IMR-90 (cell line): Measurements from ENCODE around the gene GJA4. TPM values are rescaled to one million over a fixed set of nuclear protein-coding genes. Genes with fewer than 3 reads are reported as not detected.

Source experiments
- ATAC-seq: fragments of 200-7000 bp; cut with Tn5 transposase; 2 replicates; pipeline ENCODE4 v1.9.1; 2020; ENCODE audit warnings: low read depth, mild to moderate bottlenecking, moderate library complexity
- BruUV-seq: library from RNA; stranded (reverse); fragments of 400-500 nt; replicated peaks from 2 replicates; lab custom pipeline; 2021; lab: Mats Ljungman, UMichigan
- CTCF ChIA-PET: fragments of 300-600 bp; formaldehyde crosslinking; extraction: SDS; loops from one replicate; lab custom pipeline; 2021; ENCODE audit warnings: antibody characterized with exemption; lab: Yijun Ruan, JAX
- POLR2A ChIA-PET: fragments of 300-600 bp; sonication (Branson Sonifier 250); formaldehyde crosslinking; loops from one replicate; lab custom pipeline; 2022; ENCODE audit warnings: antibody characterized with exemption; ENCODE audit not compliant: unreplicated experiment; lab: Charles Lee
- DNase-seq: peaks from one replicate; pipeline ENCODE4 v3.0.0; 2013
- H2AFZ ChIP-seq: replicated peaks from 2 replicates; pipeline ENCODE3; 2013; ENCODE audit warnings: low read length, mild to moderate bottlenecking; ENCODE audit not compliant: poor library complexity
- H2AK5ac ChIP-seq: 2 replicates; pipeline ENCODE4 v1.6.1; 2013; ENCODE audit warnings: low read depth, low read length, inconsistent platforms
- H2AK9ac ChIP-seq: replicated peaks from 2 replicates; pipeline ENCODE3; 2013; ENCODE audit warnings: mild to moderate bottlenecking, low read depth, low read length, moderate library complexity; ENCODE audit not compliant: poor library complexity
- H2BK120ac ChIP-seq: 2 replicates; pipeline ENCODE4 v1.6.1; 2013; ENCODE audit warnings: low read depth, low read length, inconsistent platforms
- H2BK15ac ChIP-seq: 3 replicates; pipeline ENCODE4 v1.6.1; 2013; ENCODE audit warnings: low read depth, low read length, inconsistent platforms
- H2BK20ac ChIP-seq: 2 replicates; pipeline ENCODE4 v1.6.1; 2013; ENCODE audit warnings: low read depth, mild to moderate bottlenecking, inconsistent platforms, low read length, moderate library complexity
- H2BK5ac ChIP-seq: 2 replicates; pipeline ENCODE4 v1.6.1; 2013; ENCODE audit warnings: mild to moderate bottlenecking, low read depth, low read length, inconsistent platforms; ENCODE audit not compliant: poor library complexity, severe bottlenecking
- H3K14ac ChIP-seq: replicated peaks from 2 replicates; pipeline ENCODE4 v1.6.1; 2013; ENCODE audit warnings: low read depth, low read length, inconsistent platforms
- H3K18ac ChIP-seq: 2 replicates; pipeline ENCODE4 v1.6.1; 2013; ENCODE audit warnings: low read depth, low read length, control low read depth
- H3K23ac ChIP-seq: 2 replicates; pipeline ENCODE4 v1.6.1; 2013; ENCODE audit warnings: low read depth, low read length, inconsistent platforms
- H3K27ac ChIP-seq: 2 replicates; pipeline ENCODE4 v1.5.1; 2013; ENCODE audit warnings: mild to moderate bottlenecking, control low read depth, low read length; ENCODE audit not compliant: insufficient read depth
- H3K27me3 ChIP-seq: 2 replicates; pipeline ENCODE4 v1.6.1; 2013; ENCODE audit warnings: low read length; ENCODE audit not compliant: control insufficient read depth, insufficient read depth
- H3K36me3 ChIP-seq: 2 replicates; pipeline ENCODE4 v1.6.1; 2013; ENCODE audit warnings: low read length, mixed read lengths; ENCODE audit not compliant: control insufficient read depth, insufficient read depth
- H3K4ac ChIP-seq: 2 replicates; pipeline ENCODE4 v1.6.1; 2013; ENCODE audit warnings: low read depth, low read length, inconsistent platforms
- H3K4me1 ChIP-seq: 2 replicates; pipeline ENCODE4 v1.6.1; 2013; ENCODE audit warnings: low read length, mixed read lengths; ENCODE audit not compliant: control insufficient read depth, insufficient read depth
- H3K4me2 ChIP-seq: 2 replicates; pipeline ENCODE4 v1.6.1; 2013; ENCODE audit warnings: low read depth, mild to moderate bottlenecking, control low read depth, low read length, moderate library complexity
- H3K4me3 ChIP-seq: 2 replicates; pipeline ENCODE4 v1.5.1; 2013; ENCODE audit warnings: low read depth, mild to moderate bottlenecking, control low read depth, low read length, moderate library complexity; ENCODE audit not compliant: insufficient read depth
- H3K56ac ChIP-seq: 2 replicates; pipeline ENCODE4 v1.6.1; 2013; ENCODE audit warnings: low read length, inconsistent platforms; ENCODE audit not compliant: insufficient read depth; ENCODE audit errors: extremely low read depth
- H3K79me1 ChIP-seq, 2 experiments: 2 replicates each; pipeline ENCODE4 v1.6.1; 2013; ENCODE audit warnings: low read length in 2 of 2, inconsistent platforms in 1 of 2, low read depth in 1 of 2
- H3K9ac ChIP-seq: 2 replicates; pipeline ENCODE4 v1.6.1; 2013; ENCODE audit warnings: low read depth, low read length, control low read depth
- H3K9me1 ChIP-seq: 2 replicates; pipeline ENCODE4 v1.6.1; 2013; ENCODE audit warnings: low read length, inconsistent platforms; ENCODE audit not compliant: insufficient read depth
- H3K9me3 ChIP-seq: 2 replicates; pipeline ENCODE4 v1.6.1; 2013; ENCODE audit warnings: low read length; ENCODE audit not compliant: control insufficient read depth, insufficient read depth
- H4K20me1 ChIP-seq: 2 replicates; pipeline ENCODE4 v1.6.1; 2013; ENCODE audit warnings: low read length, inconsistent platforms; ENCODE audit not compliant: insufficient read depth
- H4K5ac ChIP-seq: 2 replicates; pipeline ENCODE4 v1.6.1; 2013; ENCODE audit warnings: mild to moderate bottlenecking, low read depth, low read length, control low read depth
- H4K8ac ChIP-seq, 2 experiments: 2 replicates each; pipeline ENCODE4 v1.6.1; 2013; ENCODE audit warnings: low read depth in 2 of 2, low read length in 2 of 2, control low read depth in 1 of 2, inconsistent platforms in 1 of 2
- H4K91ac ChIP-seq: 2 replicates; pipeline ENCODE4 v1.6.1; 2013; ENCODE audit warnings: low read depth, low read length, inconsistent platforms; ENCODE audit not compliant: insufficient read depth
- BHLHE40 ChIP-seq: fragments of 150-350 bp; IDR thresholded peaks from 2 replicates; pipeline ENCODE4 v1.6.1; 2016; ENCODE audit warnings: mild to moderate bottlenecking, low read depth, low read length
- CEBPB ChIP-seq: IDR thresholded peaks from 2 replicates; pipeline ENCODE4 v1.6.1; 2012; ENCODE audit warnings: low read depth, low read length, improper control_type of control experiment
- CHD1 ChIP-seq: IDR thresholded peaks from 2 replicates; pipeline ENCODE4 v1.6.1; 2012; ENCODE audit warnings: low read depth, low read length, improper control_type of control experiment
- CTCF ChIP-seq: conservative IDR thresholded peaks from 2 replicates; pipeline ENCODE4 v1.5.1; 2012; ENCODE audit warnings: mild to moderate bottlenecking, low read depth, low read length, improper control_type of control experiment
- ELK1 ChIP-seq: fragments of 150-350 bp; IDR thresholded peaks from 2 replicates; pipeline ENCODE4 v1.6.1; 2016; ENCODE audit warnings: low read depth, mild to moderate bottlenecking, low read length, moderate library complexity, borderline replicate concordance
- FOS ChIP-seq: fragments of 150-350 bp; IDR thresholded peaks from 2 replicates; pipeline ENCODE4 v1.6.1; 2016; ENCODE audit warnings: low read depth, low read length
- MAFK ChIP-seq: IDR thresholded peaks from 2 replicates; pipeline ENCODE4 v1.6.1; 2012; ENCODE audit warnings: low read depth, low read length, improper control_type of control experiment
- MAZ ChIP-seq: IDR thresholded peaks from 2 replicates; pipeline ENCODE4 v1.6.1; 2012; ENCODE audit warnings: low read depth, mild to moderate bottlenecking, low read length, improper control_type of control experiment, moderate library complexity, borderline replicate concordance
- MXI1 ChIP-seq: IDR thresholded peaks from 2 replicates; pipeline ENCODE4 v1.6.1; 2012; ENCODE audit warnings: low read depth, mild to moderate bottlenecking, low read length, moderate library complexity, borderline replicate concordance
- NFE2L2 ChIP-seq: fragments of 150-350 bp; IDR thresholded peaks from 2 replicates; pipeline ENCODE4 v1.6.1; 2016; ENCODE audit warnings: low read depth, mild to moderate bottlenecking, low read length
- POLR2A ChIP-seq: IDR thresholded peaks from 2 replicates; pipeline ENCODE4 v1.6.1; 2012; ENCODE audit warnings: mild to moderate bottlenecking, low read depth, low read length
- RAD21 ChIP-seq: IDR thresholded peaks from 2 replicates; pipeline ENCODE4 v1.6.1; 2012; ENCODE audit warnings: low read length, improper control_type of control experiment
- RCOR1 ChIP-seq: IDR thresholded peaks from 2 replicates; pipeline ENCODE4 v1.6.1; 2012; ENCODE audit warnings: mild to moderate bottlenecking, low read length, improper control_type of control experiment; ENCODE audit not compliant: insufficient replicate concordance
- RFX5 ChIP-seq: IDR thresholded peaks from 2 replicates; pipeline ENCODE4 v1.8.0; 2012; ENCODE audit warnings: low read depth, mild to moderate bottlenecking, low read length, moderate library complexity
- SMC3 ChIP-seq: fragments of 150-350 bp; IDR thresholded peaks from 2 replicates; pipeline ENCODE4 v1.6.1; 2016; ENCODE audit warnings: low read depth, mild to moderate bottlenecking, antibody characterized with exemption, low read length, moderate library complexity
- USF2 ChIP-seq: fragments of 150-350 bp; IDR thresholded peaks from 2 replicates; pipeline ENCODE4 v1.6.1; 2017; ENCODE audit warnings: mild to moderate bottlenecking, antibody characterized with exemption, low read length, low read depth
- WGBS, 2 experiments: methylation state at CpG; one replicate each; pipeline versions ENCODE4 v1.1.5 to v1.1.7; 2013; ENCODE audit warnings: missing lambda C conversion rate in 2 of 2; ENCODE audit not compliant: insufficient read length in 1 of 2; ENCODE audit errors: extremely low coverage in 2 of 2; 5-methylcytosine and 5-hydroxymethylcytosine counted together
- dilution Hi-C: fragments of 300-500 bp; cut with HindIII; formaldehyde crosslinking; loops from one replicate; pipeline ENCODE4 v1.14.3; 2018; ENCODE audit warnings: low sequenced_read_pairs; ENCODE audit not compliant: unreplicated experiment
- in situ Hi-C: fragments of 300-500 bp; cut with MboI; formaldehyde crosslinking; loops from 3 replicates; pipeline ENCODE4 v1.14.3; 2019; ENCODE audit warnings: low sequenced_read_pairs, inconsistent platforms, mixed read lengths
- intact Hi-C: fragments of 100-400 bp; cut with micrococcal nuclease; formaldehyde crosslinking; loops from 2 replicates; pipeline ENCODE4 v1.10.0; 2022
- polyA plus RNA-seq, 3 experiments: library from polyadenylated mRNA; depleted of rRNA; stranded (reverse); fragments of >200 nt; gene quantifications; 2 replicates each; pipeline ENCODE4 v1.2.3, GENCODE V29; 2012; ENCODE audit warnings: low replicate concordance in 1 of 3
- total RNA-seq: library from RNA; depleted of rRNA; stranded (reverse); fragments of >200 nt; gene quantifications from 2 replicates; pipeline ENCODE4 v1.2.3, GENCODE V29; 2012

The GJA4 gene
- total and polyA plus RNA-seq, 2 of the 4 experiments (the other 2 are of a cell fraction): not detected

- Histone ChIP-seq H3K4me1 (no peaks in the 10 kb centered on the region), H3K14ac (no peak overlapping the region), H3K9me3 (no peaks in the 10 kb centered on the region), H4K91ac (no peak overlapping the region), H3K79me1 (no peaks in the 10 kb centered on the region), H2AFZ (no peak overlapping the region), H3K9me1 (no peaks in the 10 kb centered on the region), H3K9ac (no peak overlapping the region), H3K4me3 (no peak overlapping the region), H2BK5ac (no peak overlapping the region), H3K27me3 (no peaks in the 10 kb centered on the region), H3K36me3 (no peaks in the 10 kb centered on the region), H3K4ac (no peak overlapping the region), H4K5ac (no peak overlapping the region), H2BK15ac (no peak overlapping the region), H3K27ac (no peak overlapping the region), H2BK120ac (no peak overlapping the region), H3K56ac (no peak overlapping the region), H4K8ac (no peak overlapping the region), H4K20me1 (no peaks in the 10 kb centered on the region), H2BK20ac (no peak overlapping the region), H2AK5ac (no peak overlapping the region), H3K23ac (no peak overlapping the region), H3K18ac (no peak overlapping the region), H3K4me2 (no peak overlapping the region), H2AK9ac (no peak overlapping the region)
- CTCF ChIA-PET: interaction anchor here (1.0 kb wide), 1 partner anchor 36 kb away, joined by 3 read pairs; no protein-coding TSS in a partner anchor
- POLR2A ChIA-PET: no interaction called here
- ATAC-seq (no peak), DNase-seq (no peak)
- intact Hi-C loops: no loop called here
- TF ChIP-seq RCOR1 (no peak), ELK1 (no peak), USF2 (no peak), MAFK (no peak), POLR2A (no peak), FOS (no peak), MXI1 (no peak), SMC3 (no peak), RAD21 (no peak), NFE2L2 (no peak), BHLHE40 (no peak), MAZ (no peak), CTCF (no peak), RFX5 (no peak), CHD1 (no peak), CEBPB (no peak)
- BruUV-seq: no TSS peak
- dilution Hi-C loops: no loop called here
- in situ Hi-C loops: no loop called here
- no CpG with 5 or more reads among the region's 3 CpGs for WGBS, 2 experiments
Observed at GRCh38 chr1:34816778-34817177, 24.0 kb downstream of the GJA4 start.
